ENCODE measurements around the gene HARS1. TPM values are rescaled to one million over a fixed set of nuclear protein-coding genes. Genes with fewer than 3 reads are reported as not detected.
"Not testable (repeated sequence)": the region's sequence is repeated elsewhere in the genome, so short reads cannot be mapped to it uniquely, and the experiment has no call there.

HARS1 gene
- total and polyA plus RNA-seq, 9 donors, result 26.8 to 68.6 (median 41.7) TPM

DNA sequence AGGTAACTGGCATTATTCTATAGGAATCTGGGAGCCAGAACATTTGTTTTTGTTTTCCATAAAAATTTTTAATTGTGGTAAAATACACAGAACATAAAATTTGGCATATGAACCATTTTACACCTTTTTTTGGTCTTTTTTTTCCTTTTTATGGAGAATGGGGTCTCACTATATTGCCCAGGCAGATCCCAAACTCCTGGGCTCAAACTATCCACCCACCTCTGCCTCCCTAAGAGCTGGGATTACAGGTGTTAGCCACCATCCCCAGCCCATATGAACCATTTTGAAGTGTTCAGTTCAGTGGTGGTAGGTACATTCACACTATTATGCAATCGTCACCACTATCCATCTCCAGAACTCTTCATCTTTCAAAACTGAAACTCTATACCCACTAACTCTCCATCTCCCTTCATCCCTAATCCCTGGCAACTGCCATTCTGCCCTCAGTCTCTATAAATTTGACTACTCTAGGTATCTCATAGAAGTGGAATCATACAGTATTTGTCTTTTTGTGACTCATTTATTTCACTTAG, 22.5 kb upstream of the HARS1 start:
- Histone ChIP-seq H3K4me1 (ENCODE audit: insufficient read depth) (no peaks in the 10 kb centered on the region), H3K27ac (no peak overlapping the region), H3K36me3 (no peaks in the 10 kb centered on the region), H3K4me3 (no peak overlapping the region), H3K27me3 (no peaks in the 10 kb centered on the region), H3K9me3 (no peaks in the 10 kb centered on the region)
- TF ChIP-seq EP300 (IDR thresholded peaks at IDR 0.05), result no peak
- TF ChIP-seq POLR2A (IDR thresholded peaks at IDR 0.05), result no peak
- TF ChIP-seq, protein P1, sequence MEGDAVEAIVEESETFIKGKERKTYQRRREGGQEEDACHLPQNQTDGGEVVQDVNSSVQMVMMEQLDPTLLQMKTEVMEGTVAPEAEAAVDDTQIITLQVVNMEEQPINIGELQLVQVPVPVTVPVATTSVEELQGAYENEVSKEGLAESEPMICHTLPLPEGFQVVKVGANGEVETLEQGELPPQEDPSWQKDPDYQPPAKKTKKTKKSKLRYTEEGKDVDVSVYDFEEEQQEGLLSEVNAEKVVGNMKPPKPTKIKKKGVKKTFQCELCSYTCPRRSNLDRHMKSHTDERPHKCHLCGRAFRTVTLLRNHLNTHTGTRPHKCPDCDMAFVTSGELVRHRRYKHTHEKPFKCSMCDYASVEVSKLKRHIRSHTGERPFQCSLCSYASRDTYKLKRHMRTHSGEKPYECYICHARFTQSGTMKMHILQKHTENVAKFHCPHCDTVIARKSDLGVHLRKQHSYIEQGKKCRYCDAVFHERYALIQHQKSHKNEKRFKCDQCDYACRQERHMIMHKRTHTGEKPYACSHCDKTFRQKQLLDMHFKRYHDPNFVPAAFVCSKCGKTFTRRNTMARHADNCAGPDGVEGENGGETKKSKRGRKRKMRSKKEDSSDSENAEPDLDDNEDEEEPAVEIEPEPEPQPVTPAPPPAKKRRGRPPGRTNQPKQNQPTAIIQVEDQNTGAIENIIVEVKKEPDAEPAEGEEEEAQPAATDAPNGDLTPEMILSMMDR (IDR thresholded peaks at IDR 0.05), result no peak
- 81 to 93% (median 88%) methylated on average over 1 of the region's 1 CpG for WGBS, 3 donors
- DNase-seq, result no peak
- intact Hi-C loops (cut with DNase I), result loop anchor here in 1 of 4 donors (10.0 kb wide), 1 partner anchor 349 kb away; the partner anchor contains the start of gene SLC4A9

DNA sequence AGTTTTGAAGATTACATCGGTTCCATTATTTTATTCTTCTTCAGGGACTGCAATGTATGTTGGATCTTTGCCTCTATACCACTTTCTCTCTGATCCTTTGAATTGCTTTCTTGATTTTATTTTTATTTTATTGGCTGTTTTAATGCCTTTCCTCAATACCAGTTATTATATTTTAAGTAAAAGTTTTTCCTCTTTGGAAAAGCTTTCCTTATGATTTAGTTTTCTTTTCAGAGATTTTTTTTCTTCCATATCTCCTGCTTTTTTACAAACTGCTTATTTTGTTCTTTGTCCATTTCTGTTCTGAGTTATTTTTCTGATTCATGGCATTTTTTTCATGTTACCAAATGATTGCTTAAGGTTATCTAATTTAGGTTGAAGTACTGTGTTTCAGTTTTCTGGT, 20.6 kb upstream of the HARS1 start:
- Histone ChIP-seq H3K9me3 (no peaks in the 10 kb centered on the region), H3K4me3 (peak overlapping the region; percentile 46), H3K36me3 (no peaks in the 10 kb centered on the region), H3K27ac (no peak overlapping the region), H3K27me3 (no peaks in the 10 kb centered on the region), H3K4me1 (ENCODE audit: insufficient read depth) (no peaks in the 10 kb centered on the region)
- no peak for DNase-seq
- TF ChIP-seq EP300 (IDR thresholded peaks at IDR 0.05), result no peak
- TF ChIP-seq POLR2A (IDR thresholded peaks at IDR 0.05), result no peak
- TF ChIP-seq, protein P1 (IDR thresholded peaks at IDR 0.05), result no peak
- WGBS, 3 donors, result 80 to 89% (median 88%) methylated on average over 1 of the region's 1 CpG
- intact Hi-C loops (cut with DNase I), result loop anchor here in 1 of 4 donors (10.0 kb wide), 1 partner anchor 347 kb away; the partner anchor contains the start of gene SLC4A9

DNA sequence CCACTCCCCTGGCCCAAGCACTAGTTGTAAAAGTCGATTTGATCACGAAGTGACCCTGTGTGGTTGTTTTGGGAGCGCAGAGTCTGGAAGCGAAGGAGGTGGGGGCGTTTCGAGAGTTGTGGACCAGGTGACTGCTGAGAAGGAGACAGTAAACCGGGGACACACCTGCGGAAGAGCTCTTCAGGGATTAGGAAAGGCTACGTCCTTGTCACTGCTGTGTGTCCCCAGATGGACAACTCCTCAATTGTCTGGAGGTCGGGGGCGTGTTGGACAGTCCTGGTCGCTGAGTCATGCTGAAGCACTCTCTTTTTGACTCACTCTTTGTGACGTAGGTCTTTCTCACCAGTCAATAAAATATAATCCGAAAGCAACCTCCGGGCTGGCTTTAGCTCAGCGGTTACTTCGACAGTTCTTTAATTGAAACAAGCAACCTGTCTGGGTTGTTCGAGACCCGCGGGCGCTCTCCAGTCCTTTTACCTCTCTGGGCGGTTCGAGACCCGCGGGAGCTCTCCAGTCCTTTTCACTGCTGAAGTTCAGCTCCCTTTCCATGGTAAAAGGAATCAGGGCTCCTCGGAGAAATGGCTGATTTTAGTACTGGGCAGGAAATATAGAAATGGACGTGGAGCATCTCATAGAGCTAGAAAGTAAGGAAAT, 19.9 kb upstream of the HARS1 start:
- intact Hi-C loops (cut with DNase I), result loop anchor here in 1 of 4 donors (10.0 kb wide), 1 partner anchor 346 kb away; the partner anchor contains the start of gene SLC4A9
- WGBS, 3 donors, result 0% methylated on average over 27 of the region's 27 CpGs

DNA sequence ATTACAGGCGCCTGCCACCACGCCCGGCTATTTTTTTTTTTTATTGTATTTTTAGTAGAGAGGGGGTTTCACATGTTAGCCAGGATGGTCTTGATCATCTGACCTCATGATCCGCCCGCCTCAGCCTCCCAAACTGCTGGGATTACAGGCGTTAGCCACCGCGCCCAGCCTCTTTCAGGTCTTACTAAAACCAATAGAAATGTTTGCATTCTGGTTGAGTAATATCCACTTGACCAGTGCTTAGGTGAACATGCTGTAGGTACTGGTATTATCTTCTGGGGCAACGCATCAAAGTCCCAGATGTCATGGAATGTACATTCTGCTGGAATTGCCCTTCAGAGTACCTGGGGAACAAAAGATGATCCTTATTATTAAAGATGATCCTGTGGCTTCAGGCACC, 17.6 kb upstream of the HARS1 start:
- H3K4me1 ChIP-seq (ENCODE audit: insufficient read depth); intact Hi-C loops (cut with DNase I); H3K36me3 ChIP-seq; H3K27ac ChIP-seq; H3K4me3 ChIP-seq; DNase-seq; H3K27me3 ChIP-seq; H3K9me3 ChIP-seq: not testable (repeated sequence)
- 89 to 92% (median 90%) methylated on average over 9 of the region's 9 CpGs for WGBS, 3 donors

More for the DNA sequence above, 19.9 kb upstream of the HARS1 start:
- H3K4me3 ChIP-seq, result peak overlapping the region; percentile 46
- peak overlapping the region; percentile 93 to 95 for H3K27ac ChIP-seq
- H3K4me1 ChIP-seq (ENCODE audit: insufficient read depth), result no peaks in the 10 kb centered on the region
- TF ChIP-seq EP300 (IDR thresholded peaks at IDR 0.05) (no peak), POLR2A (IDR thresholded peaks at IDR 0.05) (peak; percentile 76)
- no peaks in the 10 kb centered on the region for H3K9me3 ChIP-seq
- no peaks in the 10 kb centered on the region for H3K27me3 ChIP-seq
- H3K36me3 ChIP-seq, result no peaks in the 10 kb centered on the region
- peak; percentile 78 to 92 (median 81) for DNase-seq

DNA sequence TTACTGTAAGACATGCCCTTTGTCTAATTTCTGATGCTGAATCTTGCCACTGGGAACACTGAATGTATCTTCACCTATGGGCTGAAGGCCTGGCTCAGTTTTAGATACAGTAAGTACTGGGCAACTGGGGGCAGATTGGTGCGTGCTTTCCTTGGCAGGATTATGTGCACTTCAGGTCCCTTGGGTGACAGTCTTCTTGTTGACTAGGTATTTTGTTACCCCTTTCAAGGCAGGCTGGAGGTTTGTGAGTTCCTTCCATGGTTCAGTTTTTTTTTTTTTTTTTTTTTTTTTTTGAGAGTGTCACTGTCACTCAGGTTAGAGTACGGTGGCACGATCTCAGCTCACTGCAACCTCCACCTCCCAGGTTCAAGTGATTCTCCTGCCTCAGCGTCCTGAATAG, 16.6 kb upstream of the HARS1 start:
- WGBS, 3 donors, result 80 to 81% (median 81%) methylated on average over 4 of the region's 4 CpGs
- intact Hi-C loops (cut with DNase I), result no loop called here
- no peaks in the 10 kb centered on the region for H3K4me1 ChIP-seq (ENCODE audit: insufficient read depth)

More for the DNA sequence above, 16.6 kb upstream of the HARS1 start:
- DNase-seq, result no peak
- TF ChIP-seq, protein P1 (IDR thresholded peaks at IDR 0.05), result no peak
- TF ChIP-seq EP300 (IDR thresholded peaks at IDR 0.05) (no peak), POLR2A (IDR thresholded peaks at IDR 0.05) (no peak)
- no peaks in the 10 kb centered on the region for H3K9me3 ChIP-seq
- H3K4me3 ChIP-seq, result no peak overlapping the region
- no peaks in the 10 kb centered on the region for H3K36me3 ChIP-seq
- H3K27me3 ChIP-seq, result no peaks in the 10 kb centered on the region
- no peak overlapping the region for H3K27ac ChIP-seq

Measured in ovary (tissue), 9 donors.